ENCODE measurements around the gene ST7L.

GRCh38 chr1:112517646-112518045 is 101.3 kb downstream of the ST7L start:
- TF ChIP-seq EZH2 (IDR thresholded peaks at IDR 0.05; ENCODE audit: low read length) (no peak), CTCF (optimal IDR thresholded peaks at IDR 0.05 in 1 of 3, IDR thresholded peaks at IDR 0.05 in 1 of 3, conservative IDR thresholded peaks at IDR 0.05 in 1 of 3; ENCODE audit: extremely low read depth in 1 of 3, insufficient read depth in 2 of 3, low read length in 3 of 3) (no peak)

All from keratinocyte (primary cell).